Measurements from ENCODE around the gene ADORA2B.

GRCh38 chr17:15917021-15917437, 27.9 kb upstream of the ADORA2B start:
- TF ChIP-seq EZH2 (IDR thresholded peaks at IDR 0.05; ENCODE audit: insufficient read depth, poor library complexity, severe bottlenecking) (no peak), EZH2phosphoT487 (IDR thresholded peaks at IDR 0.05; ENCODE audit: insufficient read depth, low read depth) (no peak)

Measured in GM23248 (cell line).